ENCODE measurements around the gene OTOP1.
A peak's percentile ranks its signal among the peaks of the same experiment; 100 is the strongest.

Gene OTOP1

GRCh38 chr4:4226606-4227438, at the start of gene OTOP1:
TSS of gene OTOP1 (minus strand) at chr4:4226929. CDS start at chr4:4226864, 65 bp downstream.
- H3K9me3 ChIP-seq (ENCODE audit: severe bottlenecking), result no peaks in the 10 kb centered on the region
- H3K27me3 ChIP-seq (ENCODE audit: insufficient read depth, poor library complexity, severe bottlenecking), result peaks cover 45% of the 10 kb centered on the region
- no peak for TF ChIP-seq CTCF (IDR thresholded peaks at IDR 0.05; ENCODE audit: poor library complexity, severe bottlenecking)
- H3K27ac ChIP-seq (ENCODE audit: poor library complexity, severe bottlenecking), result no peak within 1 kb of the TSS
- DNase-seq (ENCODE audit: low spot score) (no peak), ATAC-seq (ENCODE audit: low read depth) (no peak)
- H3K4me3 ChIP-seq (ENCODE audit: severe bottlenecking), result no peak within 1 kb of the TSS
- H3K4me1 ChIP-seq (ENCODE audit: insufficient read depth, poor library complexity, severe bottlenecking), result no peaks in the 10 kb centered on the region
- no peaks in the 10 kb centered on the region for H3K36me3 ChIP-seq (ENCODE audit: low read depth)

- H3K36me3 ChIP-seq (ENCODE audit: low read depth), result peaks cover 79% of the 10 kb centered on the region
- no peak for TF ChIP-seq CTCF (IDR thresholded peaks at IDR 0.05; ENCODE audit: poor library complexity, severe bottlenecking)
- H3K9me3 ChIP-seq (ENCODE audit: severe bottlenecking), result no peaks in the 10 kb centered on the region
- H3K4me3 ChIP-seq (ENCODE audit: severe bottlenecking), result no peak overlapping the region
- ATAC-seq (ENCODE audit: low read depth), result no peak
- H3K27ac ChIP-seq (ENCODE audit: poor library complexity, severe bottlenecking), result no peak overlapping the region
- H3K4me1 ChIP-seq (ENCODE audit: insufficient read depth, poor library complexity, severe bottlenecking), result peaks cover 7% of the 10 kb centered on the region
- no peak for DNase-seq (ENCODE audit: low spot score)
- H3K27me3 ChIP-seq (ENCODE audit: insufficient read depth, poor library complexity, severe bottlenecking), result no peaks in the 10 kb centered on the region
Observed at GRCh38 chr4:4274226-4274625, 47.5 kb upstream of the OTOP1 start.

GRCh38 chr4:4271912-4272311, 45.2 kb upstream of the OTOP1 start:
- ATAC-seq (ENCODE audit: low read depth) (no peak), DNase-seq (ENCODE audit: low spot score) (no peak)
- peaks cover 71% of the 10 kb centered on the region for H3K36me3 ChIP-seq (ENCODE audit: low read depth)
- TF ChIP-seq CTCF (IDR thresholded peaks at IDR 0.05; ENCODE audit: poor library complexity, severe bottlenecking), result no peak
- H3K9me3 ChIP-seq (ENCODE audit: severe bottlenecking), result no peaks in the 10 kb centered on the region
- no peak overlapping the region for H3K27ac ChIP-seq (ENCODE audit: poor library complexity, severe bottlenecking)
- no peaks in the 10 kb centered on the region for H3K27me3 ChIP-seq (ENCODE audit: insufficient read depth, poor library complexity, severe bottlenecking)
- H3K4me1 ChIP-seq (ENCODE audit: insufficient read depth, poor library complexity, severe bottlenecking), result peaks cover 7% of the 10 kb centered on the region
- no peak overlapping the region for H3K4me3 ChIP-seq (ENCODE audit: severe bottlenecking)

- Histone ChIP-seq H3K27ac (ENCODE audit: poor library complexity, severe bottlenecking) (peak overlapping the region; percentile 56), H3K36me3 (ENCODE audit: low read depth) (peaks cover 63% of the 10 kb centered on the region), H3K9me3 (ENCODE audit: severe bottlenecking) (no peaks in the 10 kb centered on the region), H3K27me3 (ENCODE audit: insufficient read depth, poor library complexity, severe bottlenecking) (no peaks in the 10 kb centered on the region), H3K4me3 (ENCODE audit: severe bottlenecking) (no peak overlapping the region), H3K4me1 (ENCODE audit: insufficient read depth, poor library complexity, severe bottlenecking) (peaks cover 7% of the 10 kb centered on the region)
- no peak for TF ChIP-seq CTCF (IDR thresholded peaks at IDR 0.05; ENCODE audit: poor library complexity, severe bottlenecking)
- DNase-seq (ENCODE audit: low spot score), result no peak
- ATAC-seq (ENCODE audit: low read depth), result no peak
Observed at GRCh38 chr4:4270529-4270928, 43.8 kb upstream of the OTOP1 start.

- Histone ChIP-seq H3K27me3 (ENCODE audit: insufficient read depth, poor library complexity, severe bottlenecking) (no peaks in the 10 kb centered on the region), H3K9me3 (ENCODE audit: severe bottlenecking) (no peaks in the 10 kb centered on the region), H3K36me3 (ENCODE audit: low read depth) (peaks cover 59% of the 10 kb centered on the region), H3K27ac (ENCODE audit: poor library complexity, severe bottlenecking) (peak overlapping the region; percentile 56), H3K4me3 (ENCODE audit: severe bottlenecking) (no peak overlapping the region), H3K4me1 (ENCODE audit: insufficient read depth, poor library complexity, severe bottlenecking) (peaks cover 7% of the 10 kb centered on the region)
- DNase-seq (ENCODE audit: low spot score), result no peak
- TF ChIP-seq CTCF (IDR thresholded peaks at IDR 0.05; ENCODE audit: poor library complexity, severe bottlenecking), result no peak
- ATAC-seq (ENCODE audit: low read depth), result peak; percentile 92
Observed at GRCh38 chr4:4269856-4270255, 43.1 kb upstream of the OTOP1 start.
